WTC11 (cell line): ENCODE data around the gene IL9. TPM values are rescaled to one million over a fixed set of nuclear protein-coding genes. Genes with fewer than 3 reads are reported as not detected.

Experiments used
- ATAC-seq: fragments of 200-7000 bp; cut with Tn5 transposase; 2 replicates; pipeline ENCODE4 v1.10.0; 2021; ENCODE audit warnings: mild to moderate bottlenecking, moderate library complexity
- CTCF ChIA-PET: fragments of 300-600 bp; sonication (Branson Sonifier 250); formaldehyde crosslinking; loops from one replicate; lab custom pipeline; 2021; ENCODE audit warnings: antibody characterized with exemption; lab: Charles Lee
- POLR2A ChIA-PET: fragments of 350-600 bp; sonication (Branson Sonifier 250); formaldehyde crosslinking; loops from one replicate; lab custom pipeline; 2021; ENCODE audit warnings: antibody characterized with exemption; lab: Charles Lee
- DNase-seq: peaks from one replicate; pipeline ENCODE4 v3.0.0; 2021; ENCODE audit warnings: low spot score
- H3K27ac Mint-ChIP-seq: 2 replicates; pipeline ENCODE4 v1.8.0; 2021; ENCODE audit warnings: mixed read lengths
- H3K27me3 Mint-ChIP-seq: 2 replicates; pipeline ENCODE4 v1.8.0; 2021; ENCODE audit warnings: low read depth, mild to moderate bottlenecking, moderate library complexity, mixed read lengths
- H3K36me3 Mint-ChIP-seq: 2 replicates; pipeline ENCODE4 v1.8.0; 2021; ENCODE audit warnings: mixed read lengths
- H3K4me1 Mint-ChIP-seq: 2 replicates; pipeline ENCODE4 v1.8.0; 2022; ENCODE audit warnings: mixed read lengths
- H3K4me3 Mint-ChIP-seq: 2 replicates; pipeline ENCODE4 v1.8.0; 2021; ENCODE audit warnings: mild to moderate bottlenecking, moderate library complexity, mixed read lengths
- H3K9me3 Mint-ChIP-seq: 2 replicates; pipeline ENCODE4 v1.8.0; 2021; ENCODE audit warnings: mixed read lengths
- AFF4 ChIP-seq: sonication (generic); formaldehyde crosslinking; IDR thresholded peaks from 2 replicates; pipeline ENCODE4 v1.8.1; 2023; ENCODE audit warnings: mild to moderate bottlenecking, missing genetic modification reagents, borderline replicate concordance
- CBFB ChIP-seq: sonication (generic); formaldehyde crosslinking; IDR thresholded peaks from 2 replicates; pipeline ENCODE4 v1.8.1; 2022; ENCODE audit warnings: mild to moderate bottlenecking, low read depth, missing genetic modification reagents
- CDX4 ChIP-seq: fragments of 250-450 bp; sonication (Bioruptor Pico); IDR thresholded peaks from 2 replicates; pipeline ENCODE4 v1.9.0; 2021; ENCODE audit warnings: moderate library complexity, mild to moderate bottlenecking, inconsistent platforms, borderline replicate concordance
- CREB1 ChIP-seq: sonication (generic); formaldehyde crosslinking; IDR thresholded peaks from 2 replicates; pipeline ENCODE4 v1.8.0; 2023; ENCODE audit warnings: mild to moderate bottlenecking, missing genetic modification reagents
- E2F4 ChIP-seq: sonication (generic); formaldehyde crosslinking; IDR thresholded peaks from 2 replicates; pipeline ENCODE4 v1.8.1; 2022; ENCODE audit warnings: low read depth, mild to moderate bottlenecking, moderate library complexity, missing genetic modification reagents, borderline replicate concordance
- ELF4 ChIP-seq: sonication (generic); formaldehyde crosslinking; IDR thresholded peaks from 2 replicates; pipeline ENCODE4 v1.8.1; 2022; ENCODE audit warnings: low read depth, mild to moderate bottlenecking, moderate library complexity, missing genetic modification reagents
- FOXJ3 ChIP-seq: sonication (generic); formaldehyde crosslinking; IDR thresholded peaks from 2 replicates; pipeline ENCODE4 v1.9.0; 2021; ENCODE audit warnings: missing genetic modification reagents, mild to moderate bottlenecking, borderline replicate concordance
- HMGA2 ChIP-seq: fragments of 250-450 bp; sonication (Bioruptor Pico); IDR thresholded peaks from 2 replicates; pipeline ENCODE4 v1.4.0; 2021; ENCODE audit warnings: mild to moderate bottlenecking, moderate library complexity
- MYBL2 ChIP-seq: sonication (generic); formaldehyde crosslinking; IDR thresholded peaks from 2 replicates; pipeline ENCODE4 v1.8.1; 2023; ENCODE audit warnings: mild to moderate bottlenecking, moderate library complexity, missing genetic modification reagents
- OVOL2 ChIP-seq: fragments of 250-450 bp; sonication (Bioruptor Pico); IDR thresholded peaks from 2 replicates; pipeline ENCODE4 v1.9.0; 2021; ENCODE audit warnings: mild to moderate bottlenecking, borderline replicate concordance
- SOX15 ChIP-seq: fragments of 250-450 bp; sonication (Bioruptor Pico); IDR thresholded peaks from 2 replicates; pipeline ENCODE4 v1.9.0; 2021; ENCODE audit warnings: mild to moderate bottlenecking
- SP1 ChIP-seq: sonication (generic); formaldehyde crosslinking; conservative IDR thresholded peaks from 2 replicates; pipeline ENCODE4 v1.8.1; 2022; ENCODE audit warnings: missing genetic modification reagents
- STAT6 ChIP-seq: sonication (generic); formaldehyde crosslinking; conservative IDR thresholded peaks from 2 replicates; pipeline ENCODE4 v1.8.1; 2023; ENCODE audit warnings: mild to moderate bottlenecking, low read depth, missing genetic modification reagents, moderate library complexity
- TP53 ChIP-seq: sonication (generic); formaldehyde crosslinking; IDR thresholded peaks from 2 replicates; pipeline ENCODE4 v1.8.1; 2023; ENCODE audit warnings: mild to moderate bottlenecking, missing genetic modification reagents
- USF1 ChIP-seq: sonication (generic); formaldehyde crosslinking; IDR thresholded peaks from 2 replicates; pipeline ENCODE4 v1.8.0; 2022; ENCODE audit warnings: mild to moderate bottlenecking, missing genetic modification reagents
- ZMAT4 ChIP-seq: fragments of 250-450 bp; sonication (Bioruptor Pico); IDR thresholded peaks from 2 replicates; pipeline ENCODE4 v1.9.0; 2021; ENCODE audit warnings: mild to moderate bottlenecking
- ZNF219 ChIP-seq: sonication (generic); formaldehyde crosslinking; IDR thresholded peaks from 2 replicates; pipeline ENCODE4 v1.8.0; 2023; ENCODE audit warnings: missing genetic modification reagents, mild to moderate bottlenecking, borderline replicate concordance
- ZNF396 ChIP-seq: fragments of 250-450 bp; sonication (Bioruptor Pico); IDR thresholded peaks from 2 replicates; pipeline ENCODE4 v1.8.0; 2021; ENCODE audit warnings: mild to moderate bottlenecking, moderate library complexity, borderline replicate concordance
- total RNA-seq: library from RNA; stranded (reverse); gene quantifications from 3 replicates; pipeline ENCODE4 v1.2.3, GENCODE V29; 2021

Gene IL9
- total RNA-seq, 1 experiment from 2014 or later: not detected

- no peak overlapping the region for H3K27ac Mint-ChIP-seq
- ATAC-seq (no peak), DNase-seq (no peak)
- H3K27me3 Mint-ChIP-seq: peaks cover 31% of the 10 kb centered on the region
- no peaks in the 10 kb centered on the region for H3K4me1 Mint-ChIP-seq
- H3K36me3 Mint-ChIP-seq: no peaks in the 10 kb centered on the region
- ChIA-PET POLR2A (no interaction called here), CTCF (no interaction called here)
- no peaks in the 10 kb centered on the region for H3K9me3 Mint-ChIP-seq
- no peak overlapping the region for H3K4me3 Mint-ChIP-seq
- no peak for TF ChIP-seq SP1 (CRISPR knock-in tag)
- no peak for TF ChIP-seq CREB1 (CRISPR knock-in tag)
- TF ChIP-seq ZNF219: no peak
- no peak for TF ChIP-seq AFF4 (CRISPR knock-in tag)
- TF ChIP-seq CDX4 (CRISPR knock-in tag): no peak
- TF ChIP-seq TP53 (CRISPR knock-in tag): no peak
- TF ChIP-seq STAT6 (CRISPR knock-in tag): no peak
- no peak for TF ChIP-seq FOXJ3 (CRISPR knock-in tag)
- no peak for TF ChIP-seq OVOL2
- TF ChIP-seq ZMAT4 (CRISPR knock-in tag): no peak
- TF ChIP-seq SOX15 (CRISPR knock-in tag): no peak
- TF ChIP-seq MYBL2 (CRISPR knock-in tag): no peak
- no peak for TF ChIP-seq ZNF396 (CRISPR knock-in tag)
- no peak for TF ChIP-seq ELF4 (CRISPR knock-in tag)
- no peak for TF ChIP-seq CBFB (CRISPR knock-in tag)
- no peak for TF ChIP-seq USF1 (CRISPR knock-in tag)
- no peak for TF ChIP-seq E2F4 (CRISPR knock-in tag)
- no peak for TF ChIP-seq HMGA2 (CRISPR knock-in tag)
These were observed 19.9 kb upstream of the IL9 start for GRCh38 chr5:135915466-135916001.
